HG03095 (cell line): ENCODE data around the gene DENND5B.
"Not testable (repeated sequence)": the region's sequence is repeated elsewhere in the genome, so short reads cannot be mapped to it uniquely, and the experiment has no call there.

ENCODE experiments used
- ATAC-seq: cut with Tn5 transposase; IDR thresholded peaks from one replicate; pipeline ENCODE4 v1.9.1; 2021; ENCODE audit warnings: moderate library complexity; ENCODE audit not compliant: unreplicated experiment

Gene DENND5B

DNA sequence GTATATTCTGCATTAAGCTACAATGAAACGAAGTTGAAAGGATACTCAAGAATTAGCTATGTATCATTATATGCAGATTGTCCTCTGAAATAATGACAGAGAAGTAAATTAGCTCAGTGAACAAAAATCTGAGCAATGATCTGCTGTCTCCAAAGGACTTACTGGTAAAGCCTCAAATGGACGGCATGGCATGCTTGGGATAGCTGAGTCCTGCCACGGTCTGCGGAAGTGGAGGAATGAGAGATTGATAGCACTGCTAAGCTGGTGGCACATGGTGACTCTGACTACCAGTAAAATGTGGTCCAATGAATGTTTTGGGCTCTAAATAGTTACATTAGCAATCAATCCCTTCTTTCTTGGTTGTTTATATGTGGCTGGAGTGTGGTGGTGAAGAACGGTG is 3.7 kb upstream of the DENND5B start:
- ATAC-seq = no peak

DNA sequence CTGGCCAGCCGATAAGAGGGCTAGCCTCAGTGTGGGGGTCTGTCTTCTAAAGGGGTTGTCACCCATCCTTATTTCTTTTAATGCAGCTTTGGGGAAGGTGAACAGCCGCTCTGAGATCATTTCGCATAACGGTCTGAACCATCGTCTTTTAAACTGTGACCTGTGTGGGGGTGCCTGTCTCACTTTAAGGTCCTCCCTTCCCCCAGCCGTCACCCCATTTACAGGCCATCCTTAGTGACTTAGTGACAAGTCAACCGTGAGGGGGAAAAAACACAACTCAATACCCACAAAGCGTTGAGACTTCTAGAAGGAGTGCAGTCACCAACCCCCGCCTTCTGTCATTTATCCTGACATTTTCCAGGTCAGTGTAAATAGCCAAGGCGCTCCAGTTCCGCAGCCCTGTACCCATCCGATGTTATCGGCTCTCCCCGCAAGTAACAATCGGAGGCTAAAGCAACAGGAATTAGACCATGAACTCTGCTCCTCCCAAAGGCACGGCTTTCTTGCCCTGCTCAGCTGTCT is 505 bp upstream of the DENND5B start:
- ATAC-seq = peak; percentile 12

DNA sequence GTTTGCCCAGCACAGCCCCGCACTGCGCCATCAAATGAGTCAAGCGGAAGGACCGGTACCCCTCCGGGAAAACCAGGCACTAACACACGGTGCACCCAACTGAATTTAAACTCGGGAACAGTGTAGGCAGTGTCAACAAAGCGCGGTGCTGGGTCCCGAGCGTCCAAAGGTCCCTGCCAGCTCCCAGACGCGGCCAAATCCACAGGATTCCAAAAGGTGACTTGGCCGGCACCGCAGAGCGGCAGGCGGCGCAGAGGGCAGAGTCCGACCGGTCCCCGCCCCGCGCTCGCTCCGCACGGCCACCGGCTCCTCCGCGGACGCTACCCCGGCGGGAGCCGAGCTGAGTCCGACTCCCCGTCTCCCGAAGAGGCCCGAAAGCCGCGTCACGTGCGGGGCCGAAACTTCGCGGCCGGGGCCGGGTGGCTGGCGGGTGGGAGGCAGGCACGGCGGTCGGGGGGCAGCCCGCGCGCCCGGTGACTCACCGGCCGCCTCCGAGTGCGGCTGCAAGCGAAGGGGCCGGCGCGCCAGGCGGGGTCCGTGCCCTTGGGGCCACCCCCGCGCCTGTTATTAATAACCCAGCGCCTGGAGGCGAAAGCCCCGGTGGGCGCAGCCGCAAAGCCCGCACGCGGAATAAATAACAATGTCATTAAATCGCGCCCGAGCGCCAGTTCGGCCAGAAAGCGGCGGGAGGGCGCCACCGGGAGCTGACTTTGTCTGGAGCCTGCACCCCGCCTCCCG is 863 bp downstream of the DENND5B start:
- ATAC-seq = peak; percentile 28

DNA sequence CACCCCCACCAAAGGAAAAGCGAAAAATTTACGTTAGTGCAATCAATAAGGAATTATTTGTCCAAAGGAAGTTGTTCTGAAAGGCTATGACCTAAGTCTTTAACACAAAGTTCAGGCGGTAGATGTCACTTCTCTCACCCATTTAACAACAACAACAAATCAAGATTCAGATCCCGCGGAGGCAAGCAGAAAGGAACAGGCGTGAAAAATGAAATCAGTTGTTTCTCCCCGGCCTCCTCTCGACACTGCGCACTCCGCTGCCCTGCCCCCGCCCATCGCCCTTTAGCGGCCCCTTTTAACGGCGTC is 1.4 kb downstream of the DENND5B start:
- ATAC-seq = peak; percentile 38

DNA sequence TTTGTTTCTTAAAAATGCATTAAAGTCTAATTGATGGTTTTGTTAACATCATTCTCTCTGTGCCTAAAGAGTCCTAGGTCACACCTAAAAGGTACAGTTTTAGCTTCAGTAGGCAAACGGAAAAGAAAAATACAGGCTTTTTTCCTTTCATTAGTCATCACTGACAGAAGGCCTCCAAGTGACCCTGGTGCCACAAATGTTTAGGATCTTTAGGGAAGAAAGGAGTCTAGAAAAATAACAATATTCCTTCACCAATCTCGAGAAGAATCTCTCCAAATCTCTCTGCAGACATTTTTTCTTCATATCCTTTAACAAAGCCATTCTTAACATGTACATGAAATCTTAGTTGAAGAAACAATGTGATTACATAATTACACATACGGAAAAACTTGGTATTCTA is 2.0 kb downstream of the DENND5B start:
- no peak for ATAC-seq

DNA sequence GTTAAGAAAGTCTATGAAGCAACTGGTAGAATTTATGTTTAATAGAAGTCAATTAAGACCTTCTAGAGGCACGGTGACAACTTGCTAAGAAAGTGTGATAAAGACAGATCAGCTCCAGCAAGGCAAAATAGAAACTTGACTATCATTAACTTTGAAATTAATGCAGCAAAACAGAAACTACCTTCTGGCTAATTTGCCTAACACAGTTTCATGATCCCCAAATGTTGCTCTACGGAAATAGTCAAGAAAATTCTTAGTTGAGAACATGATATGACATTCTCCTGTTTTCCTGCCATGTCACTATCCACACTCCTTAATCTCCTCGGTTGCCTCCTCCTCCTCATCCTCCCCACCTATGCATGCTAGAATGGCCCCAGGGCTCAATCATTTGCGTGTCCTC is 4.2 kb downstream of the DENND5B start:
- peak; percentile 31 for ATAC-seq

DNA sequence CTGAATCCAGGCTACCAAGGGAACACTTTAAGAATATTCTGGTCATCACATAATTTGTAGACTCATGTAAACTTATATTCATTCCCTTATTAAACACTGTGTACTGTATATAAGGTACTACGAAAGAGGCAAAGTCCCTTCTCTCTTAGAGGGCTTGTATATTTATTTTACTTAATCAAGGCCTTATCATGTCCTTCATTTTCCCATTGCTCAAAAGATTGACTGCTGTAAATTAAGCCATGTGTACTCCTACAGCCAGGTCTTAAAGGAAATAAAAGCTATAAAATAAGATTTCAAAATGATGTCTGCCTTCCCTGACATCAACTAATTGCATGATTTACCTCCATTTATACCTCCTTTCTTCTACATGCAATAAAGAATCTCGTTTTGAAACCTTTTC is 5.0 kb downstream of the DENND5B start:
- ATAC-seq = no peak

DNA sequence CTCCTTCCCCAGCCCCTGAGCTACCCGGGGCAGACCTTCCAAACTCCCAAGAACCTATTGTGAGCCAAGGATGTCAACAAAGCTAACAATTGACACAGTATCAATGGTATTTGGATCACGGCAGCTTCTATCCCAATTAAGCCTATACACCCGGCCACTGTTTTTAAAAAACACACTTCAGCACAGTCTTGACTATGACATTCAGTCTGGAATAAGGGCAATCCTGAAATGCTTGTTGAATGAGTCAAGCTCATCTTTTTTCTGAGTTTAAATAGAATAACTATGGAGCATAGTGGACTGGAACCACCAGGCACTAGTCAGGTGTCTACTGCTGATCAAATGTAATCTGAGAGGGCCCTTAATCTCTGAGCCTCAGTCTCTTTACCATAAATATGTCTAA is 5.7 kb downstream of the DENND5B start:
- no peak for ATAC-seq

DNA sequence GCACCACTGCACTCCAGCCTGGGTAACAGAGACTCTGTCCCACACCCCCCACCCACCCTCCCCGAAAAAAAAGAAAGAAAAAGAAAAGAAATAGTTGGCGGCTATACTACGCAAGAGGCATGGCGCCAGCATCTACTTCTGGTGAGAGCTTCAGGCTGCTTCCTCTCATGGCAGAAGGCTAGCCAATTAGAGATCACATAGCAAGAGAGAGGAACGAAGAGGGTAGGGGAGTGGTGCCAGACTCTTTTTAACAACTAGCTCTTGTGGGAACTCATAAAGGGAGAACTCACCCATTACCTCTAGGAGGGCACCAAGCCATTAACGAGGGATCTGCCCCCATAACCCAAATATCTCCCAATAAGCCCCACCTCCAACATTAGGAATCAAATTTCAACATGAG is 6.2 kb downstream of the DENND5B start:
- ATAC-seq = no peak

DNA sequence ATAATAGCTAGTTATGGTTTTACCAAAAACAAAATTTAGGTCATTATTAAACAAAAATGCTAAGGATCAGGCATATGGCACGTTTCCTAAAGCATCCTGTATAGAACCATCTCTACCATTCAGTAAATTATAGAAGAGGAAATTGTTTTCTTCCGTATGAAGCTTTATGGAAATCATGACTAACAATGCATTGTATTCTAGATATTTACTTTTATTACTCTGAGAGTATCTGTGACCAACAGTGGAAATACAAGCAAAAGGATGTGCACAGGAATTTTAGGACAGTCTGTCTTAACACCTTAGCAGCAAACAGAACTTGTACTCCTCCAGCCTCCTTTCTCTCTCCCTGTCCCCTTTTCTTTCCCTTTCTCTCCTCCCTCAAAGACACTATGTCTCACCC is 7.1 kb downstream of the DENND5B start:
- no peak for ATAC-seq

DNA sequence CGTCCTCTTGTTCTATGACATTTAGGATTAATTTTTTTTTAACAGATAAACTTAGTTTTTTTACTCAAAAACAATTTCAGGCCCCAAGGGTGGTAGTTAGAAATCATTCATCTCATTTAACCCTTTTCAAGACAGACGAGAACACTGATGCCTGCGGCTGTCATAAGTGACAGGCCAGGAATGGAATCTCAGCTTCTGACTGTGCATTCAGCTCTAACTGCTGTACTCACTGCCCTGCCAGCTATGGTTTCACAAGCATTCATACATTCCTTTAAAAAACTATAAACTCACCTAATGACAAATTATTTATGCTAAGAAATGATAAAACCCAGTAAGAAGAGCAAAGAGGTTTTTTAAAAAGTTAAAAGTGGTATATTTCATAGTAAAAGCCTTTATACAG is 8.8 kb downstream of the DENND5B start:
- ATAC-seq = no peak

DNA sequence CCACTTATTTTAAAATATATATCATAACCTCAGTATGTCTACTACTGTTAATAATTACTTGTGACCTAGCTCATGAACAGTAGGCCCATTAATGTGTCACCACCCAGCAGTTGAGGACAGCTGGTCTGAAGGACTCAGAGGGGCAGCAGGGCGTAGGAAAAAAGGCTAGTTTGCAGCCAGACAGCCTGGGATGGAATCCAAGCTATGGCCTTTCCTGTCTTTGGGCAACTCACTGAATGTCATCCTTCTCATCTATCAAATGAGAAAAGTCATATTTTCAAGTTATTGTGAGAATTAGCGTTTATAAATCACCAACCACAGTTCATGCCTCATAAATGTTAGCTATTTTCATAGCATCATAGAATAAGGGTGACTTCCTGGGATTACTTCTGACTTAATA is 12.3 kb downstream of the DENND5B start:
- no peak for ATAC-seq

DNA sequence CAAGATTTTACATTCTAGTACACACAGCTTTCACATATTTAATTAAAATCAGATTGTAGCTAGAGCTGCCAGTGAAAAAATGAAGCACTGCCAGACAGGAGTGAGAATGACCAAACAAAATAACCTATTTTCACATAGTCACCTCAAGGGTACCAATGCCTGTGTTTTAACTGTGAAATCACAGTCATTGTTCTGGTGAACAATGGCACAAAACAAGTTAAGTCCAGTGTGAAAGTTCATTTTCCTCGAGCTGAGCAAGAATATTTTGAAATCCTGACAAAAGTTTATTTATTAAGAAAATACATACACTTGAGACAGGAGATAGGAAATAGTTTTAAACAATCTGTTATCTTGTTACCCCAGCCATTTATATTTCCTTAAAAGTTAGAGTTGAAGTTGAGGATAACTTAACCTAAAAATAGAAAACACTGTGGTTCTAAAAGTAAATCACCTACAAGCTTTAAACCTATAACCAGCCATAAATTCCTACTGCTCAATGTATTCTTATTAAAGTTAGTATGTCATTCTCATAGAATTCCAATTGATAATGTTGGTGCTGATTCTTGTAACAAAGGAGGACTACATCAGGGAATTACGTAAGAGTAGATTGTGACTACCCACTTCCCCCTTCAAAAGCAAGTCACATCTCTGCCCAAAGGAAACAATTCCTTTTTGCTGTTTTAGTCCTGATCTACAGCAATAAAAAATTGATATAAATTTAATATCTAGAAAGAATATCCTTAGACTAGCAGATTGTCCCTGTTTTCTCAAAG is 15.9 kb downstream of the DENND5B start:
- no peak for ATAC-seq

DNA sequence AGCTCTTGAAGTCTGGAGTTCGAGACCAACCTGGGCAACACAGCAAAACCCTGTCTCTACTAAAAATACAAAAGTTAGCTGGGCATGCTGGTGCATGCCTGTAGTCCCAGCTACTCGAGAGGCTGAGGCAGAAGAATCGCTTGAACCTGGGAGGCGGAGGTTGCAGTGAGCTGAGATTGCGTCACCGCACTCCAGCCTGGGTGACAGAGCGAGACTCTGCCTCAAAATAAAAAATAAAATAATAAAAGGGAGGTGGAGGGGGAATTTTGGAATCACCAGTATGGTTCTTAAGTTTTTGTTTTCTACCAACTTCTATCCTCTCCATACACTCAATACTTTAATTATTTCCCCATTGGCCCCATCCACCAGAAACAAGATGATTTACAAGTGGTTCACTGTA is 16.6 kb downstream of the DENND5B start:
- not testable (repeated sequence) for ATAC-seq

DNA sequence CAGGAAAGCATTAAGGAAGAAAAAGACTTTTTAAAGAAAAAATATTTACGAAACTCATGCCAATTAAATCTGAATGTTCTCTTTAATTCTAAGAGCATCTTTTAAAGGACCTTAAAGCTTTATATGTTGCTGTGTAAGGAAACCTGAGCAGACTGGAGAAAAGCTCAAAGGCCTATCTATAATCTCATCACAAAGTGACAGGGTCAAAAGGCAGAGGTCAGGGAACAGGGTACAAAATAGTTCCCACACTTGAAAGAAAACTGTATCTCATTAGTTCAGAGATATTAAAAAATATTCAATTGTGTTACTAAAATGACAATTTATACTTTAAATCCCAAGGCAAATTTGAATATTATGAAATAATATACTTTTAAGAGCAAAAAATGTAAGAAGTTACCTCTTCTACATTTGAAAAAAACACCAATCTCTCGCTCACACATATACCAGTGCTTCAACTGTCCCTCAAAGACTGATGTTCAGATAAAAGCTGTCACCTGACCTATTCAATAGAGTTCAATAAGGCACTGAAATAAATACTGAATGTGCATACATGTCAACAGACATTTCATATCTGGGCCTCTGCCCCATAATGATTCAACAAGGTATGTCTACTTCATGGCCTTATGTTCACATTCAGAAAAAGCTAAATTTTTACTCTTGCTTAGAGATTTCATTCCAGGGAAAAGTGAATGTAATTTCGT is 17.9 kb downstream of the DENND5B start:
- no peak for ATAC-seq

DNA sequence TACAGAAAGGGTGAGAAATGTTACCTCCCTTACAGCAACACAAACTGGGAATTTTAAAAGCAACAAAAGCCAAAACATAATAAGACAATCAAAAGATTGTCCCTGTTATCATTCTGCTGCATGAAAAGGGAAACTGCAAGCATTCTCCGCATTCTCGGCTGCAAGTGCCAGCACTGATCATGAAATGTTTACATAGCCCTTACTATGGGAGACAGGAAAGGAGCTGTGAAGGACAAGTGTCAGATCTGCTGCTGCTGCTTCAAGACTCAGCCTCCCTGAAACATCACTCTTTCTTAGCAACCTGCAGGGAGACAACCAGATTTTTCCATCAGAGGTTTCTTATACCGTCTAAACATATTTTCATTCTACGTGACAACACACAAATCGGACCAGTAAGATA is 20.1 kb downstream of the DENND5B start:
- no peak for ATAC-seq

DNA sequence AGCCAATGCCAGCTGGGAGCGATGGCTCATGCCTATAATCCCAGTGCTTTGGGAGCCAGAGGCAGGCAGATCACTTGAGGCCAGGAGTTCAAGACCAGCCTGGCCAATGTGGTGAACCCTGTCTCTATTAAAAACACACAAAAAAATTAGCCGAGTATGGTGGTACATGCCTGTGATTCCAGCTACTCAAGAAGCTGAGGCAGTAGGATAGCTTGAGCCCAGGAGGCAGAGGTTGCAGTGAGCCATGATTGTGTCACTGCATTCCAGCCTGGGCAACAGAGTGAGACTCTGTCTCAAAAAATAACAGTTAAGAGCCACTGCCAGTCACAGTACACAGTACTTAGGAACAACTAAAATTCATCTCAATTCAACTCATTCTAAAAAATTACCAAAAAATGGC is 21.4 kb downstream of the DENND5B start:
- ATAC-seq = not testable (repeated sequence)

DNA sequence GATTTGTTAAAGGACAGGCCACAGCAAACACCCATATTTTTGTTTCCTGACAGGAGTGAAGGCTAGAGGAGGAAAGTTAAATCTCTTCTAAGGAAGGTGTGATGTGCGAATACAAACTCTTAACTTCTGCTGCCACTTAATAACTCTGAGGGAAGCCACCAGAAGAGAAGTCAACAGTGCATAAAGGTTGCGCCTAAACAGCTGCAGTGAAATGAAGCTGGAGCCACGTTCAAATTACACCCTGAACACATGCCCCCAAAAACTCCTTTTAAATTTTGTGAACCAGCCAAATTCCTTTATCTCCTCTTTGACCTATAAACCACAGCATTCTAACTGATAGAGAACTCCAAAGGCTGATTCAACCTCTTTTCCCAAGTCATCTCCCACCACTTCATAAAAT is 22.4 kb downstream of the DENND5B start:
- ATAC-seq = no peak

DNA sequence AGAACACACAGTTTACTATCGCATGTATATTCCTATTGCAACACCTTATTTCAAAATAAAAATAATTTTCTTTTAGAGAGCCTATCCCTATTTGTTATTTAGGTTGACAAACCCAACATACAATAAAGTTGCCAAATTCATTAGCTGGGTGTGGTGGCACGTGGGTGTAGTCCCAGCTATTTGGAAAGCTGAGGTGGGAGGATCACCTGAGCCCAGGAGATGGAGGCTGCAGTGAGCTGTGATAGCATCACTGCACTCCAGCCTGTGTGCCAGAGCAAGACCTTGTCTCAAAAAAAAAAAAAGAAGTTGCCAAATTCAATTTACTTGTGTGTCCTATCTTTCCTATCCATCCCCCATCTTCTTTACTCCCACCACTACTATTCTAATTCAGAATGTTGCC is 23.9 kb downstream of the DENND5B start:
- no peak for ATAC-seq

DNA sequence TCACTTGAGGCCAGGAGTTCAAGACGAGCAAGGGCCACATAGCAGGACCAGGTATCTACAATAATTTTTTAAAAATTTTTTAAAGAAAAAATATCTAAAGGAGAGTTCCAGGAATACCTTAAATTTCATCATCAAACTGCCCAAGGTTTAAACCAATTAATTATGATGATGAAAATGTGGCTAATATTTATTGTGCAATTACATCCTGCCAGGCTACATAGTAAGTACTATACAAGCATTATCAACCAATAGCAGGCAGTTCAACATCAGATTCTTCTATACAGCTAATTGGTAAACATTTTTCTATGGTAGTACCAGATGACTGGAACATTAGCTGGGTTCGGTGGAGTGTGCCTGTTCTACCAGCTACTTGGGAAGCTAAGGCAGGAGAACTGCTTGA is 24.4 kb downstream of the DENND5B start:
- ATAC-seq = no peak

DNA sequence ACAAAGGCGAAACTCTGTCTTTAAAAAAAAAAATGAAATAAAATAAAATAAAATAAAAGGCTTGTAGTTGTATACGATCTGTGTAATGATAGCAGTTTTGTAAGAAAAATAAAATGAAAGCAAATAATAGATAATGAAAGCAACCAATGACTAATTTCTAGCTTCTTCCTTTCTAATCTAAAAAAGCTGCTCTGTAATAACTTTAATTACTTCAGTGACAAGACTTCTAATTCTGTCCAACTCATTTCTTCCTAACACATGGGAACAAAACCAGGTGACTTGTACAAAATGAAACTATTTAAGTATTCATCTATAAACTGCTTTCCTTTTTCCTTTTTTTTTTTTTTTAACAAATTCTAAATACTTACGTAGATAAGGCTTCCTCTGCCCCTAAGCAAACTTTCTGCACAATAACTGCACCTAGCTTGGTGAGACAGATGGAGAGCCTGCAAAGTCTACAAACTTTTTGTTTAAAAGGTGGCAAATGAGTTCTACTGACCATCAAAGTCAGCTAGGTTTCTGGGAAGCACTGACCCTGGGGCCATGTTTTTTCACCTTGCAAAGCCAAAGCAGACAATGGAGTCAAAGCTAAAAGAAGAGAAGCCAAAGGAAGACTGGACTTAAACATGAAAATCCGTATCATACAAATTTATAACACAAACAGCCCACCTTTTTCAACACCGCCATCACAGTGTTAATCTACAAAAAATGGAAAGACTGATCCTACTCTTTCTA is 28.2 kb downstream of the DENND5B start:
- ATAC-seq = no peak
